Measurements from ENCODE around the gene NRCAM.

Gene NRCAM

GRCh38 chr7:108112683-108113082, 343.6 kb downstream of the NRCAM start (continued):
- no peak for TF ChIP-seq ZSCAN4 (tag by site-specific recombination; IDR thresholded peaks at IDR 0.05)
- TF ChIP-seq WT1 (tag by site-specific recombination; IDR thresholded peaks at IDR 0.05), result no peak

- peak; percentile 40 for TF ChIP-seq CTCF (tag by site-specific recombination; IDR thresholded peaks at IDR 0.05)
- no peak for TF ChIP-seq PRDM2 (tag by site-specific recombination; IDR thresholded peaks at IDR 0.05; ENCODE audit: borderline replicate concordance)
- ChIA-PET CTCF (interaction anchor here (0.7 to 1.7 kb wide), 6 partner anchors 9 to 388 kb away, joined by 3 to 5 read pairs (median 3); no protein-coding TSS in a partner anchor), POLR2A (no interaction called here)
- Histone ChIP-seq H3K4me1 (ENCODE audit: control insufficient read depth, insufficient read depth, low read length) (no peaks in the 10 kb centered on the region), H3K27ac (ENCODE audit: extremely low read depth, low read depth, low read length) (no peak overlapping the region), H3K9me3 (ENCODE audit: control insufficient read depth, insufficient read depth, low read depth, low read length) (no peaks in the 10 kb centered on the region), H3K36me3 (ENCODE audit: control insufficient read depth in 2 of 2, insufficient read depth in 1 of 2, low read length in 2 of 2) (no peaks in the 10 kb centered on the region), H3K4me3 (ENCODE audit: low read depth, low read length) (no peak overlapping the region)
Observed at GRCh38 chr7:108109221-108109908, 346.9 kb downstream of the NRCAM start.

- Histone ChIP-seq H3K4me1 (ENCODE audit: control insufficient read depth, insufficient read depth, low read length) (no peaks in the 10 kb centered on the region), H3K4me3 (ENCODE audit: low read depth, low read length) (no peak overlapping the region), H3K9me3 (ENCODE audit: control insufficient read depth, insufficient read depth, low read depth, low read length) (no peaks in the 10 kb centered on the region), H3K36me3 (ENCODE audit: control insufficient read depth in 2 of 2, insufficient read depth in 1 of 2, low read length in 2 of 2) (no peaks in the 10 kb centered on the region), H3K27ac (ENCODE audit: extremely low read depth, low read depth, low read length) (no peak overlapping the region)
- CTCF ChIA-PET, result interaction anchor here (0.8 kb wide), 1 partner anchor 389 kb away, joined by 4 read pairs; no protein-coding TSS in a partner anchor
- POLR2A ChIA-PET, result no interaction called here
- TF ChIP-seq ZNF19 (tag by site-specific recombination; IDR thresholded peaks at IDR 0.05; ENCODE audit: low read depth) (no peak), SP7 (tag by site-specific recombination; IDR thresholded peaks at IDR 0.05) (no peak), ZNF510 (tag by site-specific recombination; IDR thresholded peaks at IDR 0.05; ENCODE audit: insufficient replicate concordance) (no peak), ZNF791 (tag by site-specific recombination; IDR thresholded peaks at IDR 0.05) (no peak), ZNF600 (tag by site-specific recombination; IDR thresholded peaks at IDR 0.05) (no peak), IKZF3 (tag by site-specific recombination; IDR thresholded peaks at IDR 0.05) (no peak), ZNF580 (tag by site-specific recombination; IDR thresholded peaks at IDR 0.05) (no peak), ZNF701 (tag by site-specific recombination; IDR thresholded peaks at IDR 0.05) (no peak), ZNF423 (tag by site-specific recombination; IDR thresholded peaks at IDR 0.05) (no peak), ZBTB26 (tag by site-specific recombination; optimal IDR thresholded peaks at IDR 0.05) (no peak), GFI1B (tag by site-specific recombination; IDR thresholded peaks at IDR 0.05) (no peak), ZFP37 (tag by site-specific recombination; IDR thresholded peaks at IDR 0.05) (no peak), ZNF501 (tag by site-specific recombination; IDR thresholded peaks at IDR 0.05) (no peak), ZIC2 (tag by site-specific recombination; IDR thresholded peaks at IDR 0.05) (no peak)
Observed at GRCh38 chr7:108108131-108108530, 348.1 kb downstream of the NRCAM start.
